HepG2 (cell line): Measurements from ENCODE around the gene C19orf73. TPM values are rescaled to one million over a fixed set of nuclear protein-coding genes. Genes with fewer than 3 reads are reported as not detected.
A peak's percentile ranks its signal among the peaks of the same experiment; 100 is the strongest.

ENCODE experiments used
- ATAC-seq: fragments of 200-7000 bp; cut with Tn5 transposase; 3 replicates; pipeline ENCODE4 v1.9.1; 2020; ENCODE audit warnings: mild to moderate bottlenecking, moderate library complexity
- BruUV-seq: library from RNA; stranded (reverse); fragments of 400-500 nt; replicated peaks from 2 replicates; lab custom pipeline; 2021; lab: Mats Ljungman, UMichigan
- CTCF ChIA-PET: fragments of 300-600 bp; formaldehyde crosslinking; extraction: SDS; loops from one replicate; lab custom pipeline; 2021; ENCODE audit warnings: low total read pairs, inconsistent platforms, low intra/inter-chr PET ratio; lab: Yijun Ruan, JAX
- POLR2A ChIA-PET: fragments of 350-600 bp; sonication (Branson Sonifier 250); formaldehyde crosslinking; loops from one replicate; lab custom pipeline; 2020; ENCODE audit warnings: antibody characterized with exemption, inconsistent platforms; lab: Yijun Ruan, JAX
- DNase-seq: peaks from one replicate; pipeline ENCODE4 v3.0.0-alpha.2; 2015; ENCODE audit warnings: low spot score
- FAIRE-seq: peaks from 3 replicates; lab custom pipeline; 2011; peaks lifted over from hg19 to GRCh38; lab: Jason Lieb, UNC
- H2AFZ ChIP-seq: one replicate; pipeline ENCODE4 v1.6.1; 2011; ENCODE audit warnings: low read length, inconsistent platforms
- H3K27ac ChIP-seq: fragments of 300-600 bp; 3 replicates; pipeline ENCODE4 v1.8.0; 2011; ENCODE audit warnings: mixed run types, mild to moderate bottlenecking, mixed read lengths, low read length, inconsistent platforms; ENCODE audit not compliant: insufficient read depth; ENCODE audit errors: extremely low read length
- H3K27me3 ChIP-seq, 2 experiments: fragments of 200-600 bp in 1 of 2; 2 replicates in 1 of 2; 3 replicates in 1 of 2; pipeline versions ENCODE4 v1.6.0 to v1.8.0; 2011; ENCODE audit warnings: low read length in 2 of 2, mild to moderate bottlenecking in 2 of 2, moderate library complexity in 2 of 2, inconsistent platforms in 1 of 2; ENCODE audit not compliant: insufficient read depth in 2 of 2, control insufficient read depth in 1 of 2
- H3K36me3 ChIP-seq, 2 experiments: fragments of 200-600 bp in 1 of 2; replicated peaks in 1 of 2; 2 replicates in 1 of 2; 3 replicates in 1 of 2; pipeline versions ENCODE4 v1.5.1 to v1.8.0; 2011; ENCODE audit warnings: low read length in 2 of 2, inconsistent platforms in 1 of 2; ENCODE audit not compliant: insufficient read depth in 2 of 2, control insufficient read depth in 1 of 2
- H3K4me1 ChIP-seq: 2 replicates; pipeline ENCODE4 v1.5.1; 2012; ENCODE audit warnings: low read length, inconsistent platforms; ENCODE audit not compliant: insufficient read depth
- H3K4me2 ChIP-seq: 2 replicates; pipeline ENCODE4 v1.6.0; 2011; ENCODE audit warnings: low read depth, low read length, inconsistent platforms
- H3K4me3 ChIP-seq, 3 experiments: fragments of 200-600 bp in 1 of 3; sonication (generic), shearing (Covaris generic) in 1 of 3; replicated peaks in 1 of 3; 2 replicates each; pipeline ENCODE4 v1.5.1; 2011 to 2016; ENCODE audit warnings: low read length in 3 of 3, inconsistent platforms in 2 of 3, low read depth in 2 of 3, mild to moderate bottlenecking in 2 of 3, control low read depth in 1 of 3, mixed read lengths in 1 of 3; ENCODE audit not compliant: insufficient read depth in 1 of 3
- H3K79me2 ChIP-seq: one replicate; pipeline ENCODE4 v1.6.1; 2011; ENCODE audit warnings: low read length, inconsistent platforms; ENCODE audit not compliant: insufficient read depth
- H3K9ac ChIP-seq: 2 replicates; pipeline ENCODE4 v1.6.0; 2011; ENCODE audit warnings: mild to moderate bottlenecking, low read depth, low read length, inconsistent platforms; ENCODE audit not compliant: insufficient read depth
- H3K9me3 ChIP-seq: 2 replicates; pipeline ENCODE4 v1.5.1; 2012; ENCODE audit warnings: mild to moderate bottlenecking, low read length
- H4K20me1 ChIP-seq: 2 replicates; pipeline ENCODE4 v1.6.0; 2011; ENCODE audit warnings: inconsistent platforms, mild to moderate bottlenecking, low read length, moderate library complexity; ENCODE audit not compliant: insufficient read depth
- PHF20 ChIP-seq: sonication (generic); formaldehyde crosslinking; IDR thresholded peaks from 2 replicates; pipeline ENCODE4 v1.5.0; 2020; ENCODE audit warnings: mild to moderate bottlenecking, missing genetic modification reagents
- WGBS: methylation state at CpG from one replicate; pipeline ENCODE4 v1.1.6; 2017; ENCODE audit warnings: low lambda C conversion rate; 5-methylcytosine and 5-hydroxymethylcytosine counted together
- in situ Hi-C: cut with HindIII; loops from 2 replicates; pipeline ENCODE4 v1.10.0; 2017; ENCODE audit warnings: low pct_unique_long_range_greater_than_20kb; ENCODE audit not compliant: extremely low pct_ligation_motif_present
- intact Hi-C: fragments of 100-400 bp; cut with micrococcal nuclease; formaldehyde crosslinking; loops from one replicate; pipeline ENCODE4 v1.10.0; 2022; ENCODE audit not compliant: unreplicated experiment
- polyA plus RNA-seq, 8 experiments: library from polyadenylated mRNA; depleted of rRNA in 3 of 8; stranded (reverse) in 7 of 8; unstranded in 1 of 8; fragments of >200 nt; fragmentation: Illumina TruSeq in 4 of 8; extraction: Trizol in 4 of 8; gene quantifications; 2 replicates each; pipeline versions ENCODE4 v1.2.1 to v1.2.3, GENCODE V29; 2011 to 2016; ENCODE audit warnings: low read depth in 4 of 8, missing spikeins in 1 of 8, mixed read lengths in 1 of 8; ENCODE audit not compliant: insufficient read depth in 1 of 8
- total RNA-seq, 5 experiments: library from RNA; depleted of rRNA; stranded (reverse); fragments of >200 nt; fragmentation: Illumina TruSeq; extraction: Trizol; gene quantifications; 2 replicates each; pipeline ENCODE4 v1.2.3, GENCODE V29; 2016; ENCODE audit warnings: low read depth in 1 of 5
- TF ChIP-seq, protein P1 (sequence below): sonication (generic); formaldehyde crosslinking; conservative IDR thresholded peaks from 2 replicates; pipeline ENCODE4 v1.4.0; 2020; ENCODE audit warnings: missing genetic modification reagents
- TF ChIP-seq, protein P2 (sequence below): sonication (generic); formaldehyde crosslinking; IDR thresholded peaks from 2 replicates; pipeline ENCODE4 v1.4.0; 2020; ENCODE audit warnings: missing genetic modification reagents
- TF ChIP-seq, protein P3 (sequence below): sonication (generic); formaldehyde crosslinking; IDR thresholded peaks from 2 replicates; pipeline ENCODE4 v1.8.1; 2022; ENCODE audit warnings: mild to moderate bottlenecking, missing genetic modification reagents
- TF ChIP-seq, protein P4 (sequence below): sonication (generic); formaldehyde crosslinking; IDR thresholded peaks from 2 replicates; pipeline ENCODE4 v1.5.1; 2020; ENCODE audit warnings: mild to moderate bottlenecking, missing genetic modification reagents, moderate library complexity

Gene C19orf73
- total and polyA plus RNA-seq, 2 of the 13 experiments (the other 11 are each of a cell fraction or from before 2014, with no cell fraction given) = 1.4 to 1.5 TPM

DNA sequence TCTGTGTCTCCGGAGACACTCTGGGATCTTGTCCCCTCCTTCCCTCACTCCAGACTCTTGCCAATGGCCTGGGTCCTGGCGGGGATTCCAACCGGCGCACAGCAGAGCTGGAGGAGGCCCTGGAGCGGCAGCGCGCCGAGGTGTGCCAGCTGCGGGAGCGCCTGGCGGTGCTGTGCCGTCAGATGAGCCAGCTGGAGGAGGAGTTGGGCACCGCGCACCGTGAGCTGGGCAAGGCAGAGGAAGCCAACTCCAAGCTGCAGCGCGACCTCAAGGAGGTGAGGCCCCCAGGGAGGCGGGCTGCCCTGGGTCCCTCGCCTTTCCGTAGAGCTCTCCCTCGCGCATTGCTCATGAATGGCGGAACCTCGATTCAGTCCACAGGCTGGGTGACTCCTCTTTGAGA, 11.4 kb upstream of the C19orf73 start:
- Histone ChIP-seq H3K27me3 (no peaks in the 10 kb centered on the region), H3K4me3 (no peak overlapping the region), H3K36me3 (peaks cover 3 to 5% of the 10 kb centered on the region in 2 experiments; a peak in 3 of 5 replicates), H3K79me2 (no peaks in the 10 kb centered on the region), H3K4me2 (no peak overlapping the region), H3K4me1 (peaks cover 27% of the 10 kb centered on the region), H4K20me1 (no peaks in the 10 kb centered on the region), H3K9me3 (no peaks in the 10 kb centered on the region), H3K9ac (no peak overlapping the region), H3K27ac (no peak overlapping the region), H2AFZ (no peak overlapping the region)
- POLR2A ChIA-PET = interaction anchor here (0.6 kb wide), 1 partner anchor 49 kb away, joined by 3 read pairs; no protein-coding TSS in a partner anchor
- BruUV-seq = no TSS peak
- no peak for ATAC-seq
- no peak for DNase-seq
- in situ Hi-C loops (no loop called here), intact Hi-C loops (no loop called here)
- CTCF ChIA-PET = no interaction called here
- 98% methylated on average over 22 of the region's 24 CpGs for WGBS
- FAIRE-seq = no peak
- TF ChIP-seq, protein P1, sequence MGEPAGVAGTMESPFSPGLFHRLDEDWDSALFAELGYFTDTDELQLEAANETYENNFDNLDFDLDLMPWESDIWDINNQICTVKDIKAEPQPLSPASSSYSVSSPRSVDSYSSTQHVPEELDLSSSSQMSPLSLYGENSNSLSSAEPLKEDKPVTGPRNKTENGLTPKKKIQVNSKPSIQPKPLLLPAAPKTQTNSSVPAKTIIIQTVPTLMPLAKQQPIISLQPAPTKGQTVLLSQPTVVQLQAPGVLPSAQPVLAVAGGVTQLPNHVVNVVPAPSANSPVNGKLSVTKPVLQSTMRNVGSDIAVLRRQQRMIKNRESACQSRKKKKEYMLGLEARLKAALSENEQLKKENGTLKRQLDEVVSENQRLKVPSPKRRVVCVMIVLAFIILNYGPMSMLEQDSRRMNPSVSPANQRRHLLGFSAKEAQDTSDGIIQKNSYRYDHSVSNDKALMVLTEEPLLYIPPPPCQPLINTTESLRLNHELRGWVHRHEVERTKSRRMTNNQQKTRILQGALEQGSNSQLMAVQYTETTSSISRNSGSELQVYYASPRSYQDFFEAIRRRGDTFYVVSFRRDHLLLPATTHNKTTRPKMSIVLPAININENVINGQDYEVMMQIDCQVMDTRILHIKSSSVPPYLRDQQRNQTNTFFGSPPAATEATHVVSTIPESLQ (CRISPR knock-in tag) = no peak
- no peak for TF ChIP-seq PHF20 (CRISPR knock-in tag)

DNA sequence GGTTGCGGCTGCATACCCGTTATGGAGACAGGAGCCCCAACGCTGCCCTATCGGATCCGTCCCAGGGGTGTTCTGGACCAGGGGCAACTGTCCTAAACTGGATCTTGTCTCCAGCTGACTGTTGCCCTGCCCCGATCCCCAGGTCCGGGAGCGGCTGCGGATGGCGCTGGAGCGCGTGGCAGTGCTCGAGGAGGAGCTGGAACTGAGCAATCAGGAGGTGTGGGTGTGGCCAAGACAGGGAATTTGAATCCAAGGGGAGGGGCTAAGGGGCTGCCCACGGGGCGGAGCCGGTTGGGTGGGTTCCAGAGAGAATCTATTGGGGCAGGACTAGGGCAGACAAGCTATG, 10.3 kb upstream of the C19orf73 start:
- H3K4me3 ChIP-seq = peak overlapping the region in 2 of 3 experiments; percentile 11 to 75; a peak in 2 of 6 replicates
- CTCF ChIA-PET = no interaction called here
- no peak for FAIRE-seq

More for the DNA sequence above, 10.3 kb upstream of the C19orf73 start:
- no TSS peak for BruUV-seq
- H2AFZ ChIP-seq = no peak overlapping the region
- H3K36me3 ChIP-seq = peaks cover 2% of the 10 kb centered on the region in 2 experiments; a peak in 3 of 5 replicates
- no peaks in the 10 kb centered on the region for H3K9me3 ChIP-seq
- H3K27me3 ChIP-seq = no peaks in the 10 kb centered on the region
- POLR2A ChIA-PET = no interaction called here
- intact Hi-C loops (loop anchor here (5.0 kb wide), 1 partner anchor 68 kb away; no protein-coding TSS in a partner anchor), in situ Hi-C loops (no loop called here)
- WGBS = 79% methylated on average over 16 of the region's 16 CpGs
- ATAC-seq (no peak), DNase-seq (no peak)
- peak overlapping the region; percentile 99 for H3K4me2 ChIP-seq
- peak overlapping the region; percentile 44; the same call in 1 of the 2 replicates for H3K9ac ChIP-seq
- no peaks in the 10 kb centered on the region for H4K20me1 ChIP-seq
- H3K4me1 ChIP-seq = peaks cover 39% of the 10 kb centered on the region
- H3K27ac ChIP-seq = no peak overlapping the region
- no peaks in the 10 kb centered on the region for H3K79me2 ChIP-seq
- TF ChIP-seq, protein P2, sequence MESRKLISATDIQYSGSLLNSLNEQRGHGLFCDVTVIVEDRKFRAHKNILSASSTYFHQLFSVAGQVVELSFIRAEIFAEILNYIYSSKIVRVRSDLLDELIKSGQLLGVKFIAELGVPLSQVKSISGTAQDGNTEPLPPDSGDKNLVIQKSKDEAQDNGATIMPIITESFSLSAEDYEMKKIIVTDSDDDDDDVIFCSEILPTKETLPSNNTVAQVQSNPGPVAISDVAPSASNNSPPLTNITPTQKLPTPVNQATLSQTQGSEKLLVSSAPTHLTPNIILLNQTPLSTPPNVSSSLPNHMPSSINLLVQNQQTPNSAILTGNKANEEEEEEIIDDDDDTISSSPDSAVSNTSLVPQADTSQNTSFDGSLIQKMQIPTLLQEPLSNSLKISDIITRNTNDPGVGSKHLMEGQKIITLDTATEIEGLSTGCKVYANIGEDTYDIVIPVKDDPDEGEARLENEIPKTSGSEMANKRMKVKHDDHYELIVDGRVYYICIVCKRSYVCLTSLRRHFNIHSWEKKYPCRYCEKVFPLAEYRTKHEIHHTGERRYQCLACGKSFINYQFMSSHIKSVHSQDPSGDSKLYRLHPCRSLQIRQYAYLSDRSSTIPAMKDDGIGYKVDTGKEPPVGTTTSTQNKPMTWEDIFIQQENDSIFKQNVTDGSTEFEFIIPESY = peak; percentile 46; the same call in 1 of the 2 replicates
- TF ChIP-seq, protein P3, sequence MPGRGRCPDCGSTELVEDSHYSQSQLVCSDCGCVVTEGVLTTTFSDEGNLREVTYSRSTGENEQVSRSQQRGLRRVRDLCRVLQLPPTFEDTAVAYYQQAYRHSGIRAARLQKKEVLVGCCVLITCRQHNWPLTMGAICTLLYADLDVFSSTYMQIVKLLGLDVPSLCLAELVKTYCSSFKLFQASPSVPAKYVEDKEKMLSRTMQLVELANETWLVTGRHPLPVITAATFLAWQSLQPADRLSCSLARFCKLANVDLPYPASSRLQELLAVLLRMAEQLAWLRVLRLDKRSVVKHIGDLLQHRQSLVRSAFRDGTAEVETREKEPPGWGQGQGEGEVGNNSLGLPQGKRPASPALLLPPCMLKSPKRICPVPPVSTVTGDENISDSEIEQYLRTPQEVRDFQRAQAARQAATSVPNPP = no peak
- TF ChIP-seq, protein P4, sequence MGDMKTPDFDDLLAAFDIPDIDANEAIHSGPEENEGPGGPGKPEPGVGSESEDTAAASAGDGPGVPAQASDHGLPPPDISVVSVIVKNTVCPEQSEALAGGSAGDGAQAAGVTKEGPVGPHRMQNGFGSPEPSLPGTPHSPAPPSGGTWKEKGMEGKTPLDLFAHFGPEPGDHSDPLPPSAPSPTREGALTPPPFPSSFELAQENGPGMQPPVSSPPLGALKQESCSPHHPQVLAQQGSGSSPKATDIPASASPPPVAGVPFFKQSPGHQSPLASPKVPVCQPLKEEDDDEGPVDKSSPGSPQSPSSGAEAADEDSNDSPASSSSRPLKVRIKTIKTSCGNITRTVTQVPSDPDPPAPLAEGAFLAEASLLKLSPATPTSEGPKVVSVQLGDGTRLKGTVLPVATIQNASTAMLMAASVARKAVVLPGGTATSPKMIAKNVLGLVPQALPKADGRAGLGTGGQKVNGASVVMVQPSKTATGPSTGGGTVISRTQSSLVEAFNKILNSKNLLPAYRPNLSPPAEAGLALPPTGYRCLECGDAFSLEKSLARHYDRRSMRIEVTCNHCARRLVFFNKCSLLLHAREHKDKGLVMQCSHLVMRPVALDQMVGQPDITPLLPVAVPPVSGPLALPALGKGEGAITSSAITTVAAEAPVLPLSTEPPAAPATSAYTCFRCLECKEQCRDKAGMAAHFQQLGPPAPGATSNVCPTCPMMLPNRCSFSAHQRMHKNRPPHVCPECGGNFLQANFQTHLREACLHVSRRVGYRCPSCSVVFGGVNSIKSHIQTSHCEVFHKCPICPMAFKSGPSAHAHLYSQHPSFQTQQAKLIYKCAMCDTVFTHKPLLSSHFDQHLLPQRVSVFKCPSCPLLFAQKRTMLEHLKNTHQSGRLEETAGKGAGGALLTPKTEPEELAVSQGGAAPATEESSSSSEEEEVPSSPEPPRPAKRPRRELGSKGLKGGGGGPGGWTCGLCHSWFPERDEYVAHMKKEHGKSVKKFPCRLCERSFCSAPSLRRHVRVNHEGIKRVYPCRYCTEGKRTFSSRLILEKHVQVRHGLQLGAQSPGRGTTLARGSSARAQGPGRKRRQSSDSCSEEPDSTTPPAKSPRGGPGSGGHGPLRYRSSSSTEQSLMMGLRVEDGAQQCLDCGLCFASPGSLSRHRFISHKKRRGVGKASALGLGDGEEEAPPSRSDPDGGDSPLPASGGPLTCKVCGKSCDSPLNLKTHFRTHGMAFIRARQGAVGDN (CRISPR knock-in tag) = 0 out of 2 replicates have a peak, but pooled peaks have one; percentile 5
